ENCODE data around the gene SCIN. TPM values are rescaled to one million over a fixed set of nuclear protein-coding genes. Genes with fewer than 3 reads are reported as not detected.

Gene SCIN
- total and polyA plus RNA-seq, 4 experiments from 2014 or later = 0.07 to 0.25 (median 0.20) TPM; not detected in 1

GRCh38 chr7:12674861-12675260 is 104.3 kb downstream of the SCIN start:
- Mint-ChIP-seq H3K4me1 (peaks cover 11 to 19% (median 15%) of the 10 kb centered on the region in 4 donors), H3K4me3 (peak overlapping the region in 5 of 8 donors; percentile 4 to 24 (median 14)), H3K9me3 (no peaks in the 10 kb centered on the region), H3K27ac (peak overlapping the region; percentile 6 to 80 (median 67)), H3K36me3 (no peaks in the 10 kb centered on the region), H3K27me3 (no peaks in the 10 kb centered on the region)
- POLR2A ChIA-PET (ENCODE audit: partially characterized antibody) = interaction anchor here (0.9 to 2.2 kb wide), 2 partner anchors 11 to 14 kb away, joined by 3 to 28 read pairs; partner anchors contain the start of gene ARL4A
- CTCF ChIA-PET (ENCODE audit: partially characterized antibody) = interaction anchor here (0.9 to 4.1 kb wide), 15 partner anchors 9 to 593 kb away, joined by 3 to 36 read pairs (median 4); partner anchors contain the start of gene ARL4A
- H3K4me3 ChIP-seq (ENCODE audit: low read length in 2 of 2) = no peak overlapping the region
- H3K9me3 ChIP-seq (ENCODE audit: control insufficient read depth in 1 of 2, low read length in 2 of 2) = no peaks in the 10 kb centered on the region
- DNase-seq = peak; percentile 68 to 80 (median 70)
- H3K4me1 ChIP-seq (ENCODE audit: insufficient read depth, low read length) = peaks cover 8% of the 10 kb centered on the region
- intact Hi-C loops (cut with micrococcal nuclease) = loop anchor here (1.0 kb wide), 3 partner anchors 11 to 588 kb away; no protein-coding TSS in a partner anchor
- H3K27me3 ChIP-seq (ENCODE audit: insufficient read depth, low read length) = no peaks in the 10 kb centered on the region
- no peaks in the 10 kb centered on the region for H3K36me3 ChIP-seq (ENCODE audit: insufficient read depth, low read length)
- H3K27ac ChIP-seq (ENCODE audit: low read depth, low read length) = no peak overlapping the region

- no peaks in the 10 kb centered on the region for H3K27me3 ChIP-seq (ENCODE audit: insufficient read depth, low read length)
- H3K4me3 ChIP-seq (ENCODE audit: low read length in 2 of 2) = no peak overlapping the region
- Mint-ChIP-seq H3K4me3 (no peak overlapping the region), H3K27ac (peak overlapping the region in 6 of 7 donors; percentile 50 to 91 (median 76)), H3K36me3 (peaks cover 0 to 14% of the 10 kb centered on the region in 2 donors), H3K9me3 (no peaks in the 10 kb centered on the region), H3K4me1 (peaks cover 17 to 37% (median 25%) of the 10 kb centered on the region in 4 donors), H3K27me3 (no peaks in the 10 kb centered on the region)
- no peaks in the 10 kb centered on the region for H3K9me3 ChIP-seq (ENCODE audit: control insufficient read depth in 1 of 2, low read length in 2 of 2)
- POLR2A ChIA-PET (ENCODE audit: partially characterized antibody) = no interaction called here
- H3K4me1 ChIP-seq (ENCODE audit: insufficient read depth, low read length) = peaks cover 12% of the 10 kb centered on the region
- H3K36me3 ChIP-seq (ENCODE audit: insufficient read depth, low read length) = no peaks in the 10 kb centered on the region
- intact Hi-C loops (cut with micrococcal nuclease) = loop anchor here (10.0 kb wide), 1 partner anchor 429 kb away; no protein-coding TSS in a partner anchor
- DNase-seq = no peak
- CTCF ChIA-PET (ENCODE audit: partially characterized antibody) = interaction anchor here (0.6 to 7.0 kb wide), 10 partner anchors 9 to 583 kb away, joined by 3 to 86 read pairs (median 12); no protein-coding TSS in a partner anchor
- no peak overlapping the region for H3K27ac ChIP-seq (ENCODE audit: low read depth, low read length)
Measured at GRCh38 chr7:12683678-12684585, 113.4 kb downstream of the SCIN start.

- Mint-ChIP-seq H3K9me3 (no peaks in the 10 kb centered on the region), H3K4me3 (no peak overlapping the region), H3K36me3 (peaks cover 0 to 16% of the 10 kb centered on the region in 2 donors), H3K4me1 (peaks cover 21 to 45% (median 31%) of the 10 kb centered on the region in 4 donors), H3K27me3 (no peaks in the 10 kb centered on the region), H3K27ac (peak overlapping the region; percentile 69 to 99 (median 96))
- Histone ChIP-seq H3K4me3 (ENCODE audit: low read length in 2 of 2) (no peak overlapping the region), H3K27ac (ENCODE audit: low read depth, low read length) (peak overlapping the region; percentile 94), H3K9me3 (ENCODE audit: control insufficient read depth in 1 of 2, low read length in 2 of 2) (no peaks in the 10 kb centered on the region), H3K27me3 (ENCODE audit: insufficient read depth, low read length) (no peaks in the 10 kb centered on the region), H3K4me1 (ENCODE audit: insufficient read depth, low read length) (peaks cover 12% of the 10 kb centered on the region), H3K36me3 (ENCODE audit: insufficient read depth, low read length) (no peaks in the 10 kb centered on the region)
- CTCF ChIA-PET (ENCODE audit: partially characterized antibody) = interaction anchor here (1.2 to 7.0 kb wide), 7 partner anchors 9 to 582 kb away, joined by 3 to 86 read pairs (median 18); no protein-coding TSS in a partner anchor
- POLR2A ChIA-PET (ENCODE audit: partially characterized antibody) = interaction anchor here (3.1 kb wide), 1 partner anchor 9 kb away, joined by 28 read pairs; no protein-coding TSS in a partner anchor
- intact Hi-C loops (cut with micrococcal nuclease) = loop anchor here (5.0 to 10.0 kb wide), 3 partner anchors 162 to 433 kb away; no protein-coding TSS in a partner anchor
- DNase-seq = no peak
Measured at GRCh38 chr7:12684733-12685132, 114.2 kb downstream of the SCIN start.

DNA sequence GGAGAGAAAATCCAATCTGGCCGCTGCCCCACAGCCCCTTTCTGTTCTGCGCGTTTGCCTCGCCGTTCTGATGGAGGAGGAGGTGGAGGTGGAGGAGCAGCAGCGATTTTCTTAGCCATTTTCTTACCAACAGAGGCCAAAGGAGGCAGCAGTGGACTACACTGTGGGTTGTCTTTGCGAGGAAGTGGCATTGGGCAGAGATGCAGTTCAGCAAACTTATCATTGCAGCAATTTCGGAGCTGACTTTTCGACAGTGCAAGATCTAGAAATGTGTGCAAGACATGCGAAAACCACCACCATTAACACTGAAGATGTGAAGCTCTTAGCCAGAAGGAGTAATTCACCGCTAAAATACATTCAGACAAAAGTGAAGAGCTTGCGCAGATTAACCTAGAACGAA is 115.0 kb downstream of the SCIN start:
- CTCF ChIA-PET (ENCODE audit: partially characterized antibody) = interaction anchor here (1.0 to 7.0 kb wide), 18 partner anchors 9 to 596 kb away, joined by 3 to 86 read pairs (median 9); no protein-coding TSS in a partner anchor
- Mint-ChIP-seq H3K4me3 (peak overlapping the region; percentile 40 to 94 (median 72)), H3K9me3 (no peaks in the 10 kb centered on the region), H3K27ac (peak overlapping the region; percentile 91 to 99 (median 97)), H3K36me3 (peaks cover 0 to 17% of the 10 kb centered on the region in 2 donors), H3K27me3 (no peaks in the 10 kb centered on the region), H3K4me1 (peaks cover 23 to 51% (median 34%) of the 10 kb centered on the region in 4 donors)
- H3K27ac ChIP-seq (ENCODE audit: low read depth, low read length) = peak overlapping the region; percentile 94
- H3K9me3 ChIP-seq (ENCODE audit: control insufficient read depth in 1 of 2, low read length in 2 of 2) = no peaks in the 10 kb centered on the region
- DNase-seq = peak; percentile 30 to 57 (median 42)
- no peak overlapping the region for H3K4me3 ChIP-seq (ENCODE audit: low read length in 2 of 2)
- POLR2A ChIA-PET (ENCODE audit: partially characterized antibody) = interaction anchor here (0.6 to 3.1 kb wide), 8 partner anchors 10 to 475 kb away, joined by 3 to 33 read pairs (median 4); partner anchors contain the start of gene TMEM106B
- H3K36me3 ChIP-seq (ENCODE audit: insufficient read depth, low read length) = no peaks in the 10 kb centered on the region
- intact Hi-C loops (cut with micrococcal nuclease) = loop anchor here (5.0 to 10.0 kb wide), 3 partner anchors 163 to 432 kb away; no protein-coding TSS in a partner anchor
- H3K4me1 ChIP-seq (ENCODE audit: insufficient read depth, low read length) = peaks cover 17% of the 10 kb centered on the region
- no peaks in the 10 kb centered on the region for H3K27me3 ChIP-seq (ENCODE audit: insufficient read depth, low read length)

DNA sequence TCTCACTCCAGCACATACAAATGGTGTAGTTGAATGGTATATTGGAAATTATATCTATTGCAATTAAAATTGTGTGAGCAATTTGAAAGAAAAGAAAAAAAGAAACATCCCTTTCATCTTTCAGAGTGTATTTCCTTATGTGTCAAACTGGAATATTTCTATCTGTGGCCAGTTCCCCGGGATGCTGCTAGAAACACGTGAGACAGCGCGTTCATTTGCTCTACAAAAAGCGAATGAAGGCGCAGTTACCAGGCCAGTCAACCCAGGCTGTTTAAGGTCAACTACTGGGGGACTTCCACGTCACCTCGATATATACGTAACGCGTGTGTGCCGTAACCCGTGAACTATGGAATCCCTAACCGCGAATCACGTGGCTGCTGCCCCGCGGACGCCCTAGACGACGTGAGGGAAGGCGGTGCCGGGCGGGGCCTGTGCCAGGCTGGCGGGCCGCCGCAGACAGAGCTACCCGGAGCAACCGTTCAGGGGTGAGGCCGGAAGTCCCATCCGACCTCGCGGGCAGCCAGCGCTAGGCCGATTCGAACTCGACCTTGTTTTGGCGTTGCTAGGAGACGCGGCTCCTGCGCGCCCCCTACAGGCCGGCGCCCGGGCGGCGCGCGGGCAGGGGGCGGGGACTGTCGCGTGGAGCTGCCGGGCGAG is 115.8 kb downstream of the SCIN start:
- peak overlapping the region; percentile 94 for H3K27ac ChIP-seq (ENCODE audit: low read depth, low read length)
- intact Hi-C loops (cut with micrococcal nuclease) = loop anchor here (1.0 to 10.0 kb wide), 9 partner anchors 11 to 1746 kb away; partner anchors contain the start of gene TMEM106B
- no peaks in the 10 kb centered on the region for H3K9me3 Mint-ChIP-seq

More for the DNA sequence above, 115.8 kb downstream of the SCIN start:
- peaks cover 21% of the 10 kb centered on the region for H3K4me1 ChIP-seq (ENCODE audit: insufficient read depth, low read length)
- Mint-ChIP-seq H3K27ac (peak overlapping the region; percentile 91 to 99 (median 97)), H3K4me1 (peaks cover 24 to 51% (median 35%) of the 10 kb centered on the region in 4 donors), H3K27me3 (no peaks in the 10 kb centered on the region), H3K4me3 (peak overlapping the region; percentile 84 to 100 (median 96)), H3K36me3 (peaks cover 0 to 17% of the 10 kb centered on the region in 2 donors)
- H3K27me3 ChIP-seq (ENCODE audit: insufficient read depth, low read length) = no peaks in the 10 kb centered on the region
- no peaks in the 10 kb centered on the region for H3K9me3 ChIP-seq (ENCODE audit: control insufficient read depth in 1 of 2, low read length in 2 of 2)
- DNase-seq = peak; percentile 98 to 99 (median 99)
- ChIA-PET POLR2A (ENCODE audit: partially characterized antibody) (interaction anchor here (0.9 to 3.1 kb wide), 17 partner anchors 10 to 1746 kb away, joined by 3 to 33 read pairs (median 4); partner anchors contain the start of gene TMEM106B), CTCF (ENCODE audit: partially characterized antibody) (interaction anchor here (0.7 to 7.0 kb wide), 31 partner anchors 8 to 595 kb away, joined by 3 to 86 read pairs (median 5); no protein-coding TSS in a partner anchor)
- H3K36me3 ChIP-seq (ENCODE audit: insufficient read depth, low read length) = no peaks in the 10 kb centered on the region
- peak overlapping the region in 1 of 2 donors; percentile 89 for H3K4me3 ChIP-seq (ENCODE audit: low read length in 2 of 2)

All from CD4-positive, alpha-beta memory T cell (primary cell).